DOHH2 (cell line): ENCODE measurements around the gene IDE.

Source experiments
- H3F3A ChIP-seq: fragments of 200-600 bp; sonication (generic), shearing (Covaris generic); 2 replicates; pipeline ENCODE4 v1.6.0; 2016; ENCODE audit warnings: antibody characterized with exemption, mild to moderate bottlenecking; ENCODE audit not compliant: control insufficient read depth, insufficient read depth
- H3K27ac ChIP-seq: fragments of 200-600 bp; sonication (generic); 2 replicates; pipeline ENCODE4 v1.5.1; 2014; ENCODE audit warnings: low read depth, mild to moderate bottlenecking, low read length, moderate library complexity
- H3K27me3 ChIP-seq: fragments of 200-600 bp; sonication (generic); 2 replicates; pipeline ENCODE4 v1.6.1; 2014; ENCODE audit warnings: mild to moderate bottlenecking, low read length, mixed read lengths; ENCODE audit not compliant: control insufficient read depth
- H3K36me3 ChIP-seq: fragments of 200-600 bp; sonication (generic); 2 replicates; pipeline ENCODE4 v1.6.1; 2014; ENCODE audit warnings: mild to moderate bottlenecking, low read length, moderate library complexity, mixed read lengths; ENCODE audit not compliant: control insufficient read depth
- H3K4me1 ChIP-seq: fragments of 200-600 bp; sonication (generic); 2 replicates; pipeline ENCODE4 v1.6.1; 2014; ENCODE audit warnings: mild to moderate bottlenecking, low read length, mixed read lengths; ENCODE audit not compliant: control insufficient read depth
- H3K4me2 ChIP-seq: fragments of 200-600 bp; sonication (generic); 2 replicates; pipeline ENCODE4 v1.6.0; 2014; ENCODE audit warnings: mild to moderate bottlenecking, low read length, moderate library complexity
- H3K4me3 ChIP-seq: fragments of 200-600 bp; sonication (generic); 2 replicates; pipeline ENCODE4 v1.5.1; 2014; ENCODE audit warnings: mild to moderate bottlenecking, low read length, mixed read lengths
- H3K79me2 ChIP-seq: fragments of 200-600 bp; sonication (generic); 2 replicates; pipeline ENCODE4 v1.6.1; 2014; ENCODE audit warnings: mild to moderate bottlenecking, low read length, mixed read lengths; ENCODE audit not compliant: control insufficient read depth
- H3K9me2 ChIP-seq: fragments of 200-600 bp; sonication (generic); replicated peaks from 2 replicates; pipeline ENCODE4 v1.6.1; 2014; ENCODE audit warnings: mild to moderate bottlenecking, low read length, mixed read lengths; ENCODE audit not compliant: control insufficient read depth
- H3K9me3 ChIP-seq: fragments of 200-600 bp; sonication (generic); 2 replicates; pipeline ENCODE4 v1.6.1; 2014; ENCODE audit warnings: antibody characterized with exemption, low read length, mixed read lengths; ENCODE audit not compliant: control insufficient read depth, insufficient read depth
- H4K20me1 ChIP-seq: fragments of 200-600 bp; sonication (generic); 2 replicates; pipeline ENCODE4 v1.6.0; 2014; ENCODE audit warnings: low read depth, mild to moderate bottlenecking, antibody characterized with exemption, low read length, moderate library complexity; ENCODE audit not compliant: control insufficient read depth, insufficient read depth
- CTCF ChIP-seq: fragments of 200-600 bp; sonication (generic); IDR thresholded peaks from one replicate; pipeline ENCODE4 v1.5.1; 2014; ENCODE audit warnings: antibody characterized with exemption, mild to moderate bottlenecking, low read depth, low read length; ENCODE audit not compliant: poor library complexity, severe bottlenecking
- EZH2phosphoT487 ChIP-seq: fragments of 200-600 bp; sonication (generic); IDR thresholded peaks from 2 replicates; pipeline ENCODE4 v1.6.1; 2017; ENCODE audit warnings: borderline replicate concordance, mild to moderate bottlenecking, antibody characterized with exemption, low read length, moderate library complexity, mixed read lengths

Gene IDE

GRCh38 chr10:92420546-92421275, 153.2 kb downstream of the IDE start:
- no peaks in the 10 kb centered on the region for H4K20me1 ChIP-seq
- H3K27me3 ChIP-seq, result peaks cover 3% of the 10 kb centered on the region; the same call in 1 of the 2 replicates
- H3K79me2 ChIP-seq, result no peaks in the 10 kb centered on the region
- no peaks in the 10 kb centered on the region for H3K36me3 ChIP-seq
- TF ChIP-seq EZH2phosphoT487, result no peak
- no peak for TF ChIP-seq CTCF
- H3F3A ChIP-seq, result no peaks in the 10 kb centered on the region
- H3K4me1 ChIP-seq, result no peaks in the 10 kb centered on the region
- H3K4me3 ChIP-seq, result no peak overlapping the region
- H3K27ac ChIP-seq, result no peak overlapping the region
- H3K4me2 ChIP-seq, result no peak overlapping the region
- H3K9me2 ChIP-seq, result no peaks in the 10 kb centered on the region
- H3K9me3 ChIP-seq, result no peaks in the 10 kb centered on the region; the same call in 1 of the 2 replicates

GRCh38 chr10:92419740-92420545, 153.9 kb downstream of the IDE start:
- TF ChIP-seq EZH2phosphoT487 (no peak), CTCF (no peak)
- Histone ChIP-seq H3K36me3 (no peaks in the 10 kb centered on the region), H3K4me3 (no peak overlapping the region), H4K20me1 (no peaks in the 10 kb centered on the region), H3K79me2 (no peaks in the 10 kb centered on the region), H3K4me2 (no peak overlapping the region), H3K27me3 (peaks cover 3% of the 10 kb centered on the region; the same call in 1 of the 2 replicates), H3F3A (no peaks in the 10 kb centered on the region), H3K4me1 (no peaks in the 10 kb centered on the region), H3K9me2 (no peaks in the 10 kb centered on the region), H3K27ac (no peak overlapping the region), H3K9me3 (no peaks in the 10 kb centered on the region; the same call in 1 of the 2 replicates)

GRCh38 chr10:92418891-92419290, 155.0 kb downstream of the IDE start:
- Histone ChIP-seq H3K4me1 (no peaks in the 10 kb centered on the region), H3K4me3 (no peak overlapping the region), H3K4me2 (no peak overlapping the region), H3K9me3 (no peaks in the 10 kb centered on the region; the same call in 1 of the 2 replicates), H3K9me2 (no peaks in the 10 kb centered on the region), H3K27ac (no peak overlapping the region), H4K20me1 (no peaks in the 10 kb centered on the region), H3K79me2 (no peaks in the 10 kb centered on the region), H3K36me3 (no peaks in the 10 kb centered on the region), H3F3A (no peaks in the 10 kb centered on the region), H3K27me3 (peaks cover 8% of the 10 kb centered on the region; the same call in 1 of the 2 replicates)
- no peak for TF ChIP-seq CTCF
- no peak for TF ChIP-seq EZH2phosphoT487
